Endothelial cell of umbilical vein (primary cell): Measurements from ENCODE around the gene RND2. TPM values are rescaled to one million over a fixed set of nuclear protein-coding genes. Genes with fewer than 3 reads are reported as not detected.

Experiments used
- BruUV-seq: library from RNA; stranded (reverse); fragments of 400-500 nt; replicated peaks from 2 replicates; lab custom pipeline; 2021; lab: Mats Ljungman, UMichigan
- CTCF ChIA-PET: fragments of 300-600, 350-600 bp; sonication (Branson Sonifier 250); formaldehyde crosslinking; loops from one replicate; lab custom pipeline; 2021; ENCODE audit warnings: antibody characterized with exemption, inconsistent platforms; lab: Charles Lee
- POLR2A ChIA-PET: fragments of 300-600, 350-600 bp; sonication (Branson Sonifier 250); formaldehyde crosslinking; loops from one replicate; lab custom pipeline; 2021; ENCODE audit warnings: antibody characterized with exemption, inconsistent platforms; lab: Charles Lee
- DNase-seq: peaks from one replicate; pipeline ENCODE4 v3.0.0-alpha.2; 2011; ENCODE audit warnings: low read depth, low spot score
- FAIRE-seq: peaks from 2 replicates; lab custom pipeline; 2011; peaks lifted over from hg19 to GRCh38; lab: Jason Lieb, UNC
- H2AFZ ChIP-seq: 2 replicates; pipeline ENCODE4 v1.6.0; 2012; ENCODE audit warnings: low read depth, low read length, control low read depth, inconsistent platforms
- H3K27ac ChIP-seq: 2 replicates; pipeline ENCODE4 v1.5.1; 2011; ENCODE audit warnings: low read depth, mild to moderate bottlenecking, control low read depth, low read length, moderate library complexity; ENCODE audit not compliant: insufficient read depth
- H3K27me3 ChIP-seq, 2 experiments: 2 replicates each; pipeline versions ENCODE4 v1.6.0 to v1.6.1; 2011; ENCODE audit warnings: low read length in 2 of 2, mixed read lengths in 1 of 2; ENCODE audit not compliant: control insufficient read depth in 2 of 2, insufficient read depth in 2 of 2
- H3K36me3 ChIP-seq, 2 experiments: 2 replicates in 1 of 2; 3 replicates in 1 of 2; pipeline ENCODE4 v1.5.1; 2011; ENCODE audit warnings: low read length in 2 of 2, mild to moderate bottlenecking in 1 of 2, moderate library complexity in 1 of 2; ENCODE audit not compliant: control insufficient read depth in 2 of 2, insufficient read depth in 2 of 2; ENCODE audit errors: extremely low read depth in 1 of 2
- H3K4me1 ChIP-seq: 3 replicates; pipeline ENCODE4 v1.5.1; 2011; ENCODE audit warnings: mild to moderate bottlenecking, low read length; ENCODE audit not compliant: control insufficient read depth, insufficient read depth; ENCODE audit errors: extremely low read depth
- H3K4me2 ChIP-seq: 2 replicates; pipeline ENCODE4 v1.6.1; 2011; ENCODE audit warnings: low read length, control low read depth, mixed read lengths; ENCODE audit not compliant: insufficient read depth
- H3K4me3 ChIP-seq, 3 experiments: fragments of 200-600 bp in 1 of 3; sonication (generic), shearing (Covaris generic) in 1 of 3; replicated peaks in 1 of 3; 2 replicates each; pipeline ENCODE4 v1.5.1; 2011 to 2016; ENCODE audit warnings: control low read depth in 3 of 3, low read length in 3 of 3, mild to moderate bottlenecking in 2 of 3, inconsistent platforms in 1 of 3, low read depth in 1 of 3, moderate library complexity in 1 of 3; ENCODE audit not compliant: insufficient read depth in 1 of 3
- H3K79me2 ChIP-seq: 2 replicates; pipeline ENCODE4 v1.6.0; 2012; ENCODE audit warnings: low read length, inconsistent platforms; ENCODE audit not compliant: control insufficient read depth, insufficient read depth
- H3K9ac ChIP-seq: replicated peaks from 2 replicates; pipeline ENCODE3; 2011; ENCODE audit warnings: low read length, control low read depth; ENCODE audit not compliant: insufficient read depth; ENCODE audit errors: extremely low read depth
- H3K9me1 ChIP-seq: replicated peaks from 3 replicates; pipeline ENCODE4 v1.6.0; 2011; ENCODE audit warnings: mild to moderate bottlenecking, low read length; ENCODE audit not compliant: control insufficient read depth, insufficient read depth; ENCODE audit errors: extremely low read depth
- H3K9me3 ChIP-seq: replicated peaks from 2 replicates; pipeline ENCODE4 v1.5.1; 2012; ENCODE audit warnings: low read length, inconsistent platforms; ENCODE audit not compliant: control insufficient read depth, insufficient read depth
- H4K20me1 ChIP-seq: replicated peaks from 2 replicates; pipeline ENCODE3; 2011; ENCODE audit warnings: mild to moderate bottlenecking, low read length; ENCODE audit not compliant: control insufficient read depth, insufficient read depth; ENCODE audit errors: extremely low read depth
- CTCF ChIP-seq, 2 donors: IDR thresholded peaks; 1 replicate in 1 of 2; 2 replicates in 1 of 2; pipeline ENCODE4 v1.5.1; 2011; ENCODE audit warnings: low read length in 2 of 2, mild to moderate bottlenecking in 2 of 2, moderate library complexity in 2 of 2, control low read depth in 1 of 2, inconsistent platforms in 1 of 2, low read depth in 1 of 2; ENCODE audit not compliant: insufficient read depth in 1 of 2; ENCODE audit errors: extremely low read depth in 1 of 2
- EZH2 ChIP-seq: IDR thresholded peaks from 2 replicates; pipeline ENCODE4 v1.6.1; 2012; ENCODE audit warnings: borderline replicate concordance, low read depth, mild to moderate bottlenecking, moderate library complexity, low read length, inconsistent platforms; ENCODE audit not compliant: severe bottlenecking
- FOS ChIP-seq: IDR thresholded peaks from 2 replicates; pipeline ENCODE4 v1.6.1; 2011; ENCODE audit warnings: mild to moderate bottlenecking, low read length, moderate library complexity, borderline replicate concordance; ENCODE audit not compliant: insufficient read depth
- GATA2 ChIP-seq: IDR thresholded peaks from 2 replicates; pipeline ENCODE4 v1.7.0; 2011; ENCODE audit warnings: low read depth, mild to moderate bottlenecking, moderate library complexity, mixed read lengths, low read length; ENCODE audit not compliant: insufficient read length, insufficient read depth
- JUN ChIP-seq: IDR thresholded peaks from 2 replicates; pipeline ENCODE4 v1.6.1; 2011; ENCODE audit warnings: borderline replicate concordance, low read depth; ENCODE audit not compliant: insufficient read length, insufficient read depth
- MAX ChIP-seq: IDR thresholded peaks from 2 replicates; pipeline ENCODE4 v1.6.1; 2011; ENCODE audit not compliant: insufficient read depth, insufficient read length
- MYC ChIP-seq: IDR thresholded peaks from one replicate; pipeline ENCODE4 v1.6.1; 2011; ENCODE audit warnings: mild to moderate bottlenecking, low read depth, low read length
- POLR2A ChIP-seq: IDR thresholded peaks from 2 replicates; pipeline ENCODE4 v1.6.1; 2012; ENCODE audit warnings: low read depth, mild to moderate bottlenecking, control low read depth, low read length
- POLR2AphosphoS5 ChIP-seq: IDR thresholded peaks from 2 replicates; pipeline ENCODE4 v1.6.1; 2012; ENCODE audit warnings: low read depth, mild to moderate bottlenecking, control low read depth, low read length, moderate library complexity; ENCODE audit not compliant: insufficient read depth
- dilution Hi-C: fragments of 300-500 bp; cut with MboI; formaldehyde crosslinking; loops from one replicate; pipeline ENCODE4 v1.15.0; 2019; ENCODE audit warnings: low sequenced_read_pairs; ENCODE audit not compliant: extremely low pct_ligation_motif_present
- intact Hi-C: fragments of 100-400 bp; cut with micrococcal nuclease; formaldehyde crosslinking; loops from one replicate; pipeline ENCODE4 v1.10.0; 2022
- polyA plus RNA-seq, 4 experiments: library from polyadenylated mRNA; depleted of rRNA in 3 of 4; stranded (reverse) in 3 of 4; unstranded in 1 of 4; fragments of >200 nt; gene quantifications; 2 replicates each; pipeline versions ENCODE4 v1.2.1 to v1.2.3, GENCODE V29; 2011 to 2012; ENCODE audit warnings: missing spikeins in 1 of 4
- total RNA-seq: library from RNA; stranded (reverse); gene quantifications from 2 replicates; pipeline ENCODE4 v1.2.3, GENCODE V29; 2021

Gene RND2
- total and polyA plus RNA-seq, 2 donors (not counting 3 experiments of a cell fraction or from before 2014, with no cell fraction given), result 0.81 to 0.97 TPM

- no peak overlapping the region for H2AFZ ChIP-seq
- H3K4me2 ChIP-seq, result no peak overlapping the region
- DNase-seq (no peak), FAIRE-seq (no peak)
- intact Hi-C loops (no loop called here), dilution Hi-C loops (no loop called here)
- no peak overlapping the region for H3K4me3 ChIP-seq
- TF ChIP-seq POLR2A (no peak), MYC (no peak), MAX (no peak)
- H3K27ac ChIP-seq, result no peak overlapping the region
- no peaks in the 10 kb centered on the region for H3K27me3 ChIP-seq
- no peaks in the 10 kb centered on the region for H3K9me3 ChIP-seq
- H3K9ac ChIP-seq, result no peak overlapping the region
- CTCF ChIA-PET, result no interaction called here
- no peaks in the 10 kb centered on the region for H4K20me1 ChIP-seq
- peaks cover 20 to 25% of the 10 kb centered on the region in 2 experiments for H3K36me3 ChIP-seq
- H3K4me1 ChIP-seq, result peaks cover 10% of the 10 kb centered on the region
- peaks cover 5% of the 10 kb centered on the region for H3K79me2 ChIP-seq
- H3K9me1 ChIP-seq, result no peaks in the 10 kb centered on the region
- BruUV-seq, result no TSS peak
- POLR2A ChIA-PET, result no interaction called here
Measured at GRCh38 chr17:42989726-42990652, 35.0 kb upstream of the RND2 start.

- intact Hi-C loops, result no loop called here
- H3K27me3 ChIP-seq, result no peaks in the 10 kb centered on the region
- FAIRE-seq (no peak), DNase-seq (no peak)
- ChIA-PET POLR2A (no interaction called here), CTCF (no interaction called here)
- dilution Hi-C loops, result no loop called here
- no peaks in the 10 kb centered on the region for H3K9me1 ChIP-seq
- H3K27ac ChIP-seq, result no peak overlapping the region
- peaks cover 6% of the 10 kb centered on the region for H3K4me1 ChIP-seq
- TF ChIP-seq MAX (no peak), POLR2AphosphoS5 (no peak), GATA2 (no peak), JUN (no peak), FOS (no peak), MYC (no peak), CTCF (IDR thresholded peaks at IDR 0.05; ENCODE audit: extremely low read depth in 1 of 2, insufficient read depth in 1 of 2, low read depth in 1 of 2, low read length in 2 of 2) (no peak), POLR2A (no peak), EZH2 (no peak)
- H3K4me2 ChIP-seq, result no peak overlapping the region
- H3K79me2 ChIP-seq, result no peaks in the 10 kb centered on the region
- no peaks in the 10 kb centered on the region for H4K20me1 ChIP-seq
- no peak overlapping the region for H3K9ac ChIP-seq
- H3K9me3 ChIP-seq, result no peaks in the 10 kb centered on the region
- H2AFZ ChIP-seq, result no peak overlapping the region
- peaks cover 20 to 25% of the 10 kb centered on the region in 2 experiments for H3K36me3 ChIP-seq
- no peak overlapping the region for H3K4me3 ChIP-seq
- no TSS peak for BruUV-seq
Measured at GRCh38 chr17:42991471-42991870, 33.6 kb upstream of the RND2 start.
